NCI-H1105 (cell line): Measurements from ENCODE around the gene TTLL11.

Source experiments
- DNase-seq: peaks from one replicate; lab custom pipeline; 2025; lab: John Stamatoyannopoulos, UW

Gene TTLL11

GRCh38 chr9:121881920-121882500, 211.1 kb downstream of the TTLL11 start:
- DNase-seq, result no peak

- DNase-seq, result no peak
Measured at GRCh38 chr9:121880343-121880898, 212.7 kb downstream of the TTLL11 start.

- DNase-seq, result no peak
Measured at GRCh38 chr9:121878271-121878822, 214.8 kb downstream of the TTLL11 start.

GRCh38 chr9:121876658-121877271, 216.3 kb downstream of the TTLL11 start:
- DNase-seq, result no peak

- no peak for DNase-seq
Measured at GRCh38 chr9:121876255-121876654, 216.9 kb downstream of the TTLL11 start.

DNA sequence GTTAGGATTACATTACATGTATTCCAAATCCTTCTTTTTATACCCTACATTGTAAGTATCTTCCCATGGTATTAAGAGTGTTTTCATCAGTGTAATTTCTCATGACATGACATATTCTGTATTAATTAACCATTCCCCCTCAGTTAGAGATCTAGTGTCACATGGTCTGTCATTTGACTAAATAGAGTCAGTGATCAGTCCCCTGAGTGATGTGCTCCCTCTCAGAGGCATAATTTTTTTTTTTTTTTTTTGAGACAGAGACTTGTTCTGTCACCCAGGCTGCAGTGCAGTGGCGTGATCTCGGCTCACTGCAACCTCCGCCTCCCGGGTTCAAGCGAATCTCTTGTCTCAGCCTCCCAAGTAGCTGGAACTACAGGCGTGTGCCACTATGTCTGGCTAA, 218.6 kb downstream of the TTLL11 start:
- no peak for DNase-seq

GRCh38 chr9:121871431-121872025, 221.6 kb downstream of the TTLL11 start:
- DNase-seq, result no peak

- DNase-seq, result no peak
Measured at GRCh38 chr9:121870271-121870670, 222.8 kb downstream of the TTLL11 start.

- DNase-seq, result no peak
Measured at GRCh38 chr9:121868626-121869025, 224.5 kb downstream of the TTLL11 start.

DNA sequence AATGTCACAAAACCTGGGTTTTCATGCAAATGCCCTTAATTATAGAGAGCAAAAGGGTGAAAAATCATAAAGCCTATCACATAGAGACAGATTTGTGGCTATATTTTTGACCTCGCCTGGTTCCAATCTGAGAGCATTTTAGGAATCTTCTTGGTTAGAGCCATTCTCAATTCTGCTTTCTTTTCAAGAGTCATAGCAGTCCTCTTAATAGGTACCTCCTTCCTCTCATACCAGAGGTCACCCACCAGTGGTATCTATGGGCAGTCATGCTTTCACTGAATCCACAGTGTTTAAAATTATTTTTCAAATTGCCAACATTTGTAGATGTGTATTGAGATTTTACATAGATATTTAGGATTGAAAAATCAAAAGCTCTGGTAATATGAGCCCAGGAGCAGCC, 226.2 kb downstream of the TTLL11 start:
- no peak for DNase-seq

DNA sequence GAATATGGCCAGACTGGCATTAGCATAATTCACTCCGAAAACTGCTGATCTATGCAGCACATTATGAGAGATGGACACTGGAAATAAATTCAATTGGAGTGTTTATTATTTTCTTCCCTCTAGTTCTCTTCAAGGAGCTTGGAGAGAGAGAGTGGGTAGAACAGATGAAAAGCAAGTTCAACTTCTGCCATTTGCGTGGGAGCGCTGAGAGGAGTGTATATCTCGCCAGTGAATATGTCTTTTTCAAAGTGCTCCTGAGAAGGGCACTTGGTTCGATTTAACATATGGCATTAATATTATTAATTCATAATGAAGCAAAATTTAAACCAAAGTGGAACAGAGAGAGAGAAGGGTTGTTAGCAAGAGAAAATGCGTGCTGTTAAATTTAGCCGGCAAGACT, 227.2 kb downstream of the TTLL11 start:
- no peak for DNase-seq

- DNase-seq, result no peak
Measured at GRCh38 chr9:121865060-121865459, 228.0 kb downstream of the TTLL11 start.

DNA sequence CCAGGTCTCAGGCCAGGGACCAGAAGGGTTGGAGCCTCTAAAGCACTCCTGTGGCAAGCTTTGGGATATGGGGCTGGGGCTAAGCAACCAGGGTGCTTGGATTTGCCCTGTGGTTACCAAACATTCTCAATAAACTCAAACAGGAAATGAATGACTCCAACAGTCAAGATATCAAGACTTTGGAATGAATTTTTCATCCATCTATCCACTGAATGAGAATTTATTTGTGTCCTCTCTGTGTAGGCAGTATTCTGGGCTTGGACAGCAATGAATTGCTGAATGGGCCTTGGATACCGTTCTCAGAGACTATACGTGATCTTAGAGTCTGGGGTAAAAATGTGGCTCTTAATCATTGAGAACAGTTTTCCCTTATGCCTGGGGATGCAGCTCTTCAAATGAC, 229.2 kb downstream of the TTLL11 start:
- DNase-seq, result no peak

DNA sequence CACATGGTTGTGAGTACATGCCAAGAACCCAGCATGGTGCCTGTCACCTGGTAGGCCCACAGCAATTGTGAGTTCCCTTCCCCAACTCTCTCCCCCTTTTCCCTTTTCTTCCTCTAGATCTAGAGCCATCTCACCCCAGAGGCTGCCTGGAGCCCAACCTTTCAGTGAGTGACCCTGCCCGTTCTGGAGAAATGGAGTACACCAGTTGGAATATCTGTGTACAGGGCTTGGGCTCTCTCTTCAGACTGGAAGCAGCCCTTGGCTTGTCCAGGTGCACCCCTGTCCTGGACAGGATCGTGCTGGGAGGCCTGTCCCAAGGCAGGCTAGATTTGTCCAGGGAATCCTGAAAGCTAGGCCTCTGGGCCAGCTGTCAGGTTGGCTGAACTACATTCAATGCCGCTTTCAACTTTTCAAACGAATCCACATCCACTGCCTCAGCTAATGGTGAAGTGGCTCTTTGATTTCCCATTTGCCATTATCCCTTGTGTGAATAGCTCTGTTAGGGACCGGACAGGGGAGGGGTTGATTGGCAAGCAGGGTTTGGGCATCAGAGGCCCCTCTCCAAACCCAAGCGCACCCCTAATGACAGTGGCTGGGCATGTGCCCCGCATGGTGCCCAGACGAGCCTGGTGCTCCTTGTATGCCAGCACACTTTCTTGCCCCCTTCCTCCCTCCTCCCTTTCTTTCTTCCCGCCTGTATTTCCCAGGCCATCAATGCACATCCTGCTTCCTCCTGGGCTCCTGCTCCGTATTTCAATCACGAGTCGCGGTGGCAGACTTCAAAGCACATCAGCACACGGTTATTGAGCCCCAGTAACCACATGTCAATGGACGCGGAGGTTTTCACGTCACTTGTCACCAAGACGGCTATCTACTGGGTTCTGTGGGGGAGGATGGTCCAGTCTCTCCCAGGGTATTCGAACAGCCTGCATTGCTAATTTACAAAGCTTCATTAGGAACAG, 230.5 kb downstream of the TTLL11 start:
- no peak for DNase-seq

DNA sequence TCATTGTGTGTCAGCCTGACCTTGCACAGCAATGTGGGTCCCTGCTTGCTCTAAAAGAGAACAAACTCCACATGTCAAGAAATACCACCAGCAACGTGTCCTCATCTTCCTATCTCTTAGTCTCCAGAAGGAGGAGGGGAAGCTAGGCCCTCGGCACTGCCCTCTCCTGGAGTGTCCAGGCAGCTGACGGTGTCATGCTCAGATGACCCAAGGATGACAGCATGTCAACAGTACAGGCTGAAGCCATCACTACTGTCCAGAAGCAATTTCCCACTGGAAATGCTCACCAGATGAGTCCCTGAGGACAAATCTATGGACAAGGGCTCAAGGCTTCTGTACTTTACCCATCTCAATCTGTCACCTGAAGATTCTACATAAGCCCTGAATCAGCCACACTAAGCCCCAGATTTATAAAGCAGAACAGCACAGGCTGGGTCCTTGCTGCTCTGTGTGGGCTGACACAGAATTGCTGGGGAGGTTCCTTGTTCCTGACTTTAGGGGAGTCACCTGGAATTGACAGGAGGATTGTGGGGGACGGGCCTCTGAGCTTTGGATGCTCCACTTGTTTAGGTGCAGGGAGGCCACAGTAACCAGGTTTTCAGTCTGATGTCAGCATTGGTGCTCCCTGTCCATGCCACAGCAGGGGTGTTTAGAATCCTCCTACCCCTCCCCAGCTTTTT, 231.5 kb downstream of the TTLL11 start:
- DNase-seq, result no peak

- no peak for DNase-seq
Measured at GRCh38 chr9:121860744-121861143, 232.4 kb downstream of the TTLL11 start.

- no peak for DNase-seq
Measured at GRCh38 chr9:121860213-121860612, 232.9 kb downstream of the TTLL11 start.

DNA sequence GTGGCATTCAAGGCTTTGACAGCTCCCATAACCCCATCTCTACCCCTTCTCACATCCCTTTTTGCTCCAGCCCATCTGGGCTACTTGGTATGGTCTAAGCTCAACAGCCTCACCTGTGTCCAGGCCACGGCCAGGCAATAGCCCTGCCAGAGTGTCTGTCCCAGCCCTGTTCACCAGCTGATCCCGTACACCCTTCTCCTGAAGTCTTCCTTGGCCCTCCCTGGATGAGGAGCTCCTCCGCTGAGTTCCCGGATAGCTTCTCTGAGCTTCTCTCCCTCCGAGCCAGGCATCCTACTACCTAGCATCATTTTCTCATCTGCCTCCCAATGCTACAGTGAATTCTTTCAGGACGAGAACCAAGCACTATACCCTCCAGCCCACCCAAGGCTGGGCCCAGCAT, 233.5 kb downstream of the TTLL11 start:
- no peak for DNase-seq

GRCh38 chr9:121858788-121859187, 234.3 kb downstream of the TTLL11 start:
- DNase-seq, result no peak

DNA sequence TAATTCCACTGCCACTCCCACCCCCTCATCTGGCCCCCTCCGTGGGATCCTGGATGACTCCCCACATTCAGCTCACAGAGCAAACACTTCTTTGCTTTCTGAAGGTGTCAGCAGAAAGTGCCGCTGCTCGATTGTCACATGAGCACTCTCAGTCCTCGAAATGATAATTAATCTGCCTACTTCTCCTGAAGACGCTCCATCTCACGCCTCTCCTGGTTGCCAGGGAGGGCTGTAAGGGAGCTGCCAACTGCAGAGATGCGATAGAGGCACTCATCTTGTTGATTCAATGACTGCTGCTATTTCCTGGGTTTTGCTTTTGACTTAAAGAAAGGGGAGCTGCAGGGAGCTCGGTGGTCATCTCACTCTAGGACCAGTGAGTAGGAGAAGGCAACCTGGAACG, 235.2 kb downstream of the TTLL11 start:
- peak; percentile 48 for DNase-seq

DNA sequence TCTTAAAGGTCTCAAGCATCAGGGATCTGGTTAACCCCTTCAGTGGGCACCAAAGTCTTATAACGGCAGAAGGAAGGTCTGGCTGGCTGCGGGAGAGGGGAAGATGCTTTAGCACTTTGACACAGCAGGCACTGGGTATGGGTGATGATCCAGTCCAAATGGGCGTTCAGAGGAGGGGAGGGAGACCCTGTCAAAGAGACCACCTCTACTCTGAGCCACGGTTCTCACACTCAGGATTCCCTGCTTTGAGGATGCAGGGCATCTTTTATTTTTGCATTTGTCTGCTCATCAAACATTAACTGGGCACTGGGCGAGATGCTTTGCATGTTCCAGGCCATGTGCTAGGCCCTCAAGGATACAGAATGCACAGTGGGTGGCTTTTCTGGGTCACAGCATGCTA, 237.6 kb downstream of the TTLL11 start:
- DNase-seq, result no peak
